ENCODE measurements around the gene LRRC4B.
"Not testable (repeated sequence)": the region's sequence is repeated elsewhere in the genome, so short reads cannot be mapped to it uniquely, and the experiment has no call there.

Gene LRRC4B

GRCh38 chr19:50580970-50581634 lies 12.9 kb upstream of the LRRC4B start:
- DNase-seq (ENCODE audit: low spot score) = no peak
- no peak overlapping the region for H3K27ac ChIP-seq
- no peak for TF ChIP-seq CTCF (conservative IDR thresholded peaks at IDR 0.05; ENCODE audit: low read depth)
- POLR2A ChIA-PET (ENCODE audit: low non-redundant PET) = no interaction called here
- CTCF ChIA-PET = no interaction called here

GRCh38 chr19:50580240-50580639 lies 12.0 kb upstream of the LRRC4B start:
- H3K27ac ChIP-seq = no peak overlapping the region
- CTCF ChIA-PET = no interaction called here
- POLR2A ChIA-PET (ENCODE audit: low non-redundant PET) = no interaction called here
- no peak for DNase-seq (ENCODE audit: low spot score)
- TF ChIP-seq CTCF (conservative IDR thresholded peaks at IDR 0.05; ENCODE audit: low read depth) = no peak

GRCh38 chr19:50576769-50577168 lies 8.5 kb upstream of the LRRC4B start:
- CTCF ChIA-PET = not testable (repeated sequence)

GRCh38 chr19:50573741-50574461 lies 5.7 kb upstream of the LRRC4B start:
- no peak overlapping the region for H3K27ac ChIP-seq
- ChIA-PET CTCF (interaction anchor here (0.6 to 1.6 kb wide), 3 partner anchors 12 to 676 kb away, joined by 3 to 5 read pairs (median 3); no protein-coding TSS in a partner anchor), POLR2A (ENCODE audit: low non-redundant PET) (no interaction called here)
- no peak for TF ChIP-seq CTCF (conservative IDR thresholded peaks at IDR 0.05; ENCODE audit: low read depth)
- DNase-seq (ENCODE audit: low spot score) = no peak

More at GRCh38 chr19:50576769-50577168, 8.5 kb upstream of the LRRC4B start:
- POLR2A ChIA-PET (ENCODE audit: low non-redundant PET) = interaction anchor here (0.6 kb wide), 1 partner anchor 21 kb away, joined by 3 read pairs; no protein-coding TSS in a partner anchor
- DNase-seq (ENCODE audit: low spot score); H3K27ac ChIP-seq: not testable (repeated sequence)

- POLR2A ChIA-PET (ENCODE audit: low non-redundant PET) = interaction anchor here (0.5 kb wide), 1 partner anchor 8 kb away, joined by 3 read pairs; no protein-coding TSS in a partner anchor
- H3K27ac ChIP-seq = no peak overlapping the region
- no peak for DNase-seq (ENCODE audit: low spot score)
- no peak for TF ChIP-seq CTCF (conservative IDR thresholded peaks at IDR 0.05; ENCODE audit: low read depth)
- CTCF ChIA-PET = no interaction called here
Measured at GRCh38 chr19:50570997-50571396, 2.8 kb upstream of the LRRC4B start.

GRCh38 chr19:50569938-50570540 lies 1.8 kb upstream of the LRRC4B start:
- DNase-seq (ENCODE audit: low spot score) = no peak
- TF ChIP-seq CTCF (conservative IDR thresholded peaks at IDR 0.05; ENCODE audit: low read depth) = no peak
- ChIA-PET CTCF (interaction anchor here (0.9 kb wide), 1 partner anchor 32 kb away, joined by 3 read pairs; no protein-coding TSS in a partner anchor), POLR2A (ENCODE audit: low non-redundant PET) (no interaction called here)
- H3K27ac ChIP-seq = no peak overlapping the region

All from RWPE1 (cell line).